ENCODE measurements around the gene SEC16A. TPM values are rescaled to one million over a fixed set of nuclear protein-coding genes. Genes with fewer than 3 reads are reported as not detected.

SEC16A gene
- total RNA-seq, 1 experiment from 2014 or later: 85.8 TPM

DNA sequence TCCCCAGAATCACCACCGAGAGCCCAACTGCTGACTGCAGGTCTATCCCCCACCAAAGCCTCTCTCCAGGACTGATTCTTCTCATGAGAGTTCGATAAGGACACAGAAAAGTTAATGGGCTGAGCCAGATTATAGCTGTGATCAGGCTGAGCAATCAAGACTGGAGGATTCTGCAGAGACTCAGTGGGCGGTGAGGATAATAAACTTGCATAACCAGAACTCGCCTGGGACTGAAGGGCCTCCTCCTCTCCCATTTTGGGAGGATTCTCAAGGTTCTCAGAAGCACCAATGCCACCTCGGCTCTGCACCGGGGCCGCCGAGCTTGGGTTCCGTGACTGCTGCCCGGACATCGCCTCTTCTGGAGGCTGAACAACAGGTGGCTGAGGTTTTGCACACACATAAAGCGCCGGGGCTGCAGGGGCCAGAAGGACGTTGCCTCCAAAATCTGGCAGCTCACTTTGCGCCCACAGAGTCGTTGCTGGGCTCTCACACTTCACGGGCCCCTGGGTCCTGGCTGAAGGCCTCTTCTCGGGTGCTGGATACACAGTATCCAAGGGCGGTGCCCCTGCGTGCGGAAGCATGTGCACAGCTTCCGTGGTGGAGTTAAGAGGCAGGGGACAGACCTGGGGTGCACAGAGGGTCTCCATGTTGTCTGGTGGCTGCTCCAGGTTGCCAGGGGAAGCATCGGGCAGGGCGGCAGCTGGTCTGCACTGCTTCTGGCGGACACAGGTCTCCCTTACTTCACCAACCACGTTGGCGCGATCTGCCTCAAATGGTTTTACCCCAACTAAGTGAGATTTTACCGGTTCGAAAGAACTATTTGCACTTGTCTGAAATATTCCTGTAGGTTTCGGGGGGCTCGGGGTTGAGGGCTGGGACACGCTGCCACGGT, 7.6 kb downstream of the SEC16A start:
- ChIA-PET POLR2A (interaction anchor here (1.9 kb wide), 1 partner anchor 14 kb away, joined by 4 read pairs; no protein-coding TSS in a partner anchor), CTCF (interaction anchor here (0.7 kb wide), 1 partner anchor 294 kb away, joined by 3 read pairs; no protein-coding TSS in a partner anchor)
- H3K27ac Mint-ChIP-seq (ENCODE audit: low read depth, unreplicated experiment): no peak overlapping the region
- BruUV-seq (replicated peaks): no TSS peak
- no peak overlapping the region for H3K4me3 Mint-ChIP-seq (ENCODE audit: unreplicated experiment)
- intact Hi-C loops (cut with micrococcal nuclease): no loop called here
- no peak for DNase-seq (ENCODE audit: unreplicated experiment)
- no peaks in the 10 kb centered on the region for H3K9me3 Mint-ChIP-seq (ENCODE audit: unreplicated experiment)
- no peaks in the 10 kb centered on the region for H3K27me3 Mint-ChIP-seq (ENCODE audit: insufficient read depth, unreplicated experiment)
- no peak for TF ChIP-seq CTCF (IDR thresholded peaks at IDR 0.05; ENCODE audit: unreplicated experiment)
- no peaks in the 10 kb centered on the region for H3K4me1 Mint-ChIP-seq (ENCODE audit: insufficient read depth, unreplicated experiment)
- H3K36me3 Mint-ChIP-seq (ENCODE audit: insufficient read depth, unreplicated experiment): peaks cover 96% of the 10 kb centered on the region

DNA sequence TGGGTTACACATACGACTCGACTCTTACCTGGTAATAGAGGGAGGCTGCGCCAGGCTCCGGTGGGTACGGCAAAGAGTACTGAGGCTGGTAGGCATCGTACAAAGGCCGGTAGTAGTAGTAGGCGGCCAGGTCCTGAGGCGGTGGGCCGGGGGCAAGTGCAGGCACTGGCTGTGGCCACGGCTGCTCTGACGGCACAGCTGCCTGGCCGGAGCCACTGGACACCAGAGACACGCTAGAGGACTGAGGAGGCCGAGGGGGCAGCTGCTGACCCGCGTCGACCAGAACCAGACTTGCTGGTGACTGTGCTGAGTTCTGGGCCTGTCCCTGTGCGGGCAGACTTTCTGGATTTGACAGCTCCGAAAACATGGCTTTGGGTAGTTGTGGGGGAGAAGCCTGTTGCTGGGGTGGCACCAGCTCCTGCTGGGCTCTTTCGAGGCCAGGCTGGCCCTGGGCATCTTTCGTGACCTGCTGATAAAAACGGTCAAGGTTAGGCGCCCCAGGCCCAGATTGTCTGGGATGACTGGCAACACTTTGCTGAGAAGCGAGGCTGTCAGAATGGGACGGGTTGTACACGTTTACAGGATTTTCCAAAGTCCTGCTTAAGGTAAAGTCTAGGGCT, 8.7 kb downstream of the SEC16A start:
- POLR2A ChIA-PET: interaction anchor here (1.9 kb wide), 1 partner anchor 13 kb away, joined by 4 read pairs; no protein-coding TSS in a partner anchor
- CTCF ChIA-PET: no interaction called here
- H3K27ac Mint-ChIP-seq (ENCODE audit: low read depth, unreplicated experiment): no peak overlapping the region
- intact Hi-C loops (cut with micrococcal nuclease): no loop called here
- no peaks in the 10 kb centered on the region for H3K27me3 Mint-ChIP-seq (ENCODE audit: insufficient read depth, unreplicated experiment)
- peaks cover 96% of the 10 kb centered on the region for H3K36me3 Mint-ChIP-seq (ENCODE audit: insufficient read depth, unreplicated experiment)
- no peak overlapping the region for H3K4me3 Mint-ChIP-seq (ENCODE audit: unreplicated experiment)
- TF ChIP-seq CTCF (IDR thresholded peaks at IDR 0.05; ENCODE audit: unreplicated experiment): no peak
- H3K4me1 Mint-ChIP-seq (ENCODE audit: insufficient read depth, unreplicated experiment): no peaks in the 10 kb centered on the region
- no TSS peak for BruUV-seq (replicated peaks)
- no peak for DNase-seq (ENCODE audit: unreplicated experiment)
- H3K9me3 Mint-ChIP-seq (ENCODE audit: unreplicated experiment): no peaks in the 10 kb centered on the region

GRCh38 chr9:136473354-136473721, 9.5 kb downstream of the SEC16A start:
- Mint-ChIP-seq H3K4me3 (ENCODE audit: unreplicated experiment) (no peak overlapping the region), H3K4me1 (ENCODE audit: insufficient read depth, unreplicated experiment) (no peaks in the 10 kb centered on the region), H3K9me3 (ENCODE audit: unreplicated experiment) (no peaks in the 10 kb centered on the region), H3K36me3 (ENCODE audit: insufficient read depth, unreplicated experiment) (peaks cover 94% of the 10 kb centered on the region), H3K27me3 (ENCODE audit: insufficient read depth, unreplicated experiment) (no peaks in the 10 kb centered on the region), H3K27ac (ENCODE audit: low read depth, unreplicated experiment) (no peak overlapping the region)
- intact Hi-C loops (cut with micrococcal nuclease): no loop called here
- TF ChIP-seq CTCF (IDR thresholded peaks at IDR 0.05; ENCODE audit: unreplicated experiment): no peak
- POLR2A ChIA-PET: no interaction called here
- CTCF ChIA-PET: no interaction called here
- BruUV-seq (replicated peaks): no TSS peak
- DNase-seq (ENCODE audit: unreplicated experiment): no peak

GRCh38 chr9:136472640-136473353, 10.0 kb downstream of the SEC16A start:
- H3K27ac Mint-ChIP-seq (ENCODE audit: low read depth, unreplicated experiment): no peak overlapping the region
- no peak overlapping the region for H3K4me3 Mint-ChIP-seq (ENCODE audit: unreplicated experiment)
- ChIA-PET POLR2A (interaction anchor here (0.6 kb wide), 1 partner anchor 996 kb away, joined by 3 read pairs; no protein-coding TSS in a partner anchor), CTCF (no interaction called here)
- intact Hi-C loops (cut with micrococcal nuclease): no loop called here
- DNase-seq (ENCODE audit: unreplicated experiment): no peak
- H3K36me3 Mint-ChIP-seq (ENCODE audit: insufficient read depth, unreplicated experiment): peaks cover 94% of the 10 kb centered on the region
- TF ChIP-seq CTCF (IDR thresholded peaks at IDR 0.05; ENCODE audit: unreplicated experiment): no peak
- no peaks in the 10 kb centered on the region for H3K27me3 Mint-ChIP-seq (ENCODE audit: insufficient read depth, unreplicated experiment)
- H3K9me3 Mint-ChIP-seq (ENCODE audit: unreplicated experiment): no peaks in the 10 kb centered on the region
- H3K4me1 Mint-ChIP-seq (ENCODE audit: insufficient read depth, unreplicated experiment): no peaks in the 10 kb centered on the region
- BruUV-seq (replicated peaks): no TSS peak
